ENCODE data around the gene HEY2.

HEY2 gene

GRCh38 chr6:125743604-125744003 is 5.8 kb upstream of the HEY2 start:
- no peak for DNase-seq (ENCODE audit: low spot score)

DNA sequence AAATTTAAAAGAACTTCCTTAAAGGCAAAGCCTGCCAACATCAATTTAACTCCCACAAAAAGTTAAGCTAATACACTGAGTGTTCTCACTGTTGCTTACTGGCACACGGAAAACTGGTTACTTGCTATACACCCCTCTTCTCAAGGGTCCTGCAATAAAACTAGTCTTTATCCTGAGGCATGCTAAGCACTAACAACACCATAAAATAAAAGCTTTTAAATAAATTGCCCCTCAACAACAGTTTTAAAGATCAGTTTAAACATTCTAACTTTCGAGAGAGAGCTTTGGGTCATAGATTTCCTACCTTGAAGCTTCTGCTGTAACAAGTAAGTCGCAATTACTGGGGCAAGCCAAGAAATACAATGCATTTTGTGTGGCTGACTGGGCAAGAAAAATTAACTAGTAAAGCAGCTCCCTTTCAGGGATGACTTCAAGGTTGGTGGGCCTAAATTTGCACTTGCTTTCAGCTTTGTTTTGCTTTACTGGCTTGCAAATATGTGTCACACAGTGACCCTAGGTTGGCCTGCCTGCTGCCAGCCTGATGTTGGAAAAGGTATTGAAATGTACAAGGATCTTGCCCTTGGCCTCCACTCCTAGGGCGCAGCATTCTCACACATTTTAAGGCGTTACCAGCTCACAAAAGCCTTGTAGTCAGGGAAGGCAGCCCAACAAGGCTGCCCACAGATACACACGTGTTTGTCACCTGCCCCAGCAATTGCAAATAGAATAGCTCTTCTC is 4.0 kb upstream of the HEY2 start:
- DNase-seq (ENCODE audit: low spot score) = no peak

DNA sequence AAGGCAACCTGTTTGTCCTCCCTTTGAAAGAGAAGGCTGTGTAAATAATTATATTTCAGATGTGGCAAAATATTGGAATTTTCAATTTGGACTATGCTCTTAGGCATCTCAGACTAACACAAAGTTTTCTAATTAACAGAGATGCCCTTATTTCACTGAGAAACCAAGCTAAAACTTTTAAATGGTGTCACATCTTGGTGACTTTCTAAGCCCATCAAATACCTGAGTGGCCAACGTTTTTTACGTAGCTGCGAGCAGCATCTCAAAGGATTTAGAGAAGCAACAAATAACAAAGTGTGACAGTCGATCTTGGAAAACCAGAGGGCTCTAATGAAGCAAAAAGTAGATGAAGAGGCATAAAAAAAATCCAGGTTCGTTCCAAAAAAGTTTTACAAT is 3.4 kb upstream of the HEY2 start:
- DNase-seq (ENCODE audit: low spot score) = no peak

- peak; percentile 4 for DNase-seq (ENCODE audit: low spot score)
These were observed 2.5 kb upstream of the HEY2 start for GRCh38 chr6:125746731-125747588.

GRCh38 chr6:125747589-125748405 is 1.6 kb upstream of the HEY2 start:
- DNase-seq (ENCODE audit: low spot score) = peak; percentile 6

DNA sequence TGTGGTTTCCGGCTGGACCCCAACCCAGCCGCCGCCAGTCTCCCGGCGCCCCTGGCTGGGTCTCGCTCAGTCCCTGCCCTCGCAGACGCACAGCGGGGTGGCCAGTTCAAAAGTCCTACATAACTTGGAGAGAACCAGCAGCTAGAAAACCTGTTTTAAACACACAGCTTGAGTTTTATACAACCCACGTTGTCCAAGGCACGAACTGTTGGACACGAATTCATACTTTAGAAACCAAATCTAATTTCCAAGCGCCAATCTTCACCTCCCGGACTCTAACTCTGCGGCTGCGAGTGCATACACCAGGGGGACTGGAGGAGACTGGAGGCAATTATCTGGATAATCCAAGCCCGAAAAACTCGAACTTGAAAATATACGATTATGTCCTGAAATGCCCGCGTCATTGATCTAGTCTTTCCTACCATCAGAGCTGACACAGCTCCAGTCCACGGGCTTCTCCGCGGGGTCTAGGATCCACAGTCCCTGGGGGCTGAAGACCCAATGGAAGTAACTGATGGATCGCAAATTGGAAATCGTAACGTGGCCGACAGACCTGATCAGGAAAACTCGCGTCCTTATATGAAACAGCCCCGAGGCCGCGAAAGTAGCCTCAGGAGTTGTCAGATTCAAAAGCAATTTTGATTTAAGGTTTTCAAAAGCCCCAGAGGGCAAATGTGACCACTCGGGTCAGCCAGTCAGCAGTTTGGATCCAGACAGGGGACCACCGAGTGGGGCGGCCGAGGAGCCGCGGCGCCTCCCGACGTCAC is 843 bp upstream of the HEY2 start:
- DNase-seq (ENCODE audit: low spot score) = no peak

- no peak for DNase-seq (ENCODE audit: low spot score)
These were observed 646 bp downstream of the HEY2 start for GRCh38 chr6:125749865-125750691.

GRCh38 chr6:125750692-125751333 is 1.4 kb downstream of the HEY2 start:
- no peak for DNase-seq (ENCODE audit: low spot score)

DNA sequence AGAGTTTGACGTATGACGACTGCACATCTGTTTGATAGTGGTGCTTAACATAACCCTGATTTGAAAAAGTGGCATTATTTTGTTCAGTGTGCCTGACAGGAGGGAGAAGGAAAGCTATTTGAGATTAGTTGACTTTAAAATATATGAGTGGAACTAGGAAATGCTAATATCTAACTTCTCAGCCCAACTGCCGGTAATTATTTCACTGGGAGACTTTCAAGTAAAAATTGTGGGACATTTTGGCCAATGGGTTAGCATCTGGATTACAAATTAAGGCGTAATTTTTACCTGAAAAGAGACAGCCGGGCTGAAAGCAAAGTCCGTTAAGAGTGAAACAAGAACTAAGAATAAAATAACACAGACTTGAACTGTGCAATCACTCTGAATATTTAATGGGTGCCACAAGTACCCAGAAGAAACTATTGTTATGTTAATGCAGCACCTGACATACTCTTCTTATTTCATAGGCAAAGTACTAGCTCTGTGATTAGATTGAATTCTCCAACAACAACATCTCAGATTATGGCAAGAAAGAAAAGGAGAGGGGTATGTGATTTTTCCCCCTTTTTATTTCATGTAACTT is 2.0 kb downstream of the HEY2 start:
- DNase-seq (ENCODE audit: low spot score) = no peak

DNA sequence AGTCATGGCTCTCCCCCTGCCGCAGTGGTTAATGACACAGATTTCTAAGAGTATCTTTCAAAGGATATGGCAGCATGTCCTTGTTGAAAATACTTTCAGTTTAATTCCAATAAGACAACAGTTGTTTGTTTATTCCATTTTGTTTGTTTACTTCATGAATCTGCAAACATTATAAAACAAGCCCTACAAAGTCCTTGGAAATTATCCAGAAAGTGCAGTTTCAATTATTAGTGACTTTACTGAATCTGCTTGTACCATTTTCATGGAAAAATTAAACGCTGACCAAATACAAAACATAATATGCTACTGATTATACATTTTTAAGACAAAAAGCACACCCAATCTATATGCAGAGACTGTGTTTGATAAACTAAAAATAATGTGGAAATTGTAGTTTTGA is 3.3 kb downstream of the HEY2 start:
- DNase-seq (ENCODE audit: low spot score) = no peak

DNA sequence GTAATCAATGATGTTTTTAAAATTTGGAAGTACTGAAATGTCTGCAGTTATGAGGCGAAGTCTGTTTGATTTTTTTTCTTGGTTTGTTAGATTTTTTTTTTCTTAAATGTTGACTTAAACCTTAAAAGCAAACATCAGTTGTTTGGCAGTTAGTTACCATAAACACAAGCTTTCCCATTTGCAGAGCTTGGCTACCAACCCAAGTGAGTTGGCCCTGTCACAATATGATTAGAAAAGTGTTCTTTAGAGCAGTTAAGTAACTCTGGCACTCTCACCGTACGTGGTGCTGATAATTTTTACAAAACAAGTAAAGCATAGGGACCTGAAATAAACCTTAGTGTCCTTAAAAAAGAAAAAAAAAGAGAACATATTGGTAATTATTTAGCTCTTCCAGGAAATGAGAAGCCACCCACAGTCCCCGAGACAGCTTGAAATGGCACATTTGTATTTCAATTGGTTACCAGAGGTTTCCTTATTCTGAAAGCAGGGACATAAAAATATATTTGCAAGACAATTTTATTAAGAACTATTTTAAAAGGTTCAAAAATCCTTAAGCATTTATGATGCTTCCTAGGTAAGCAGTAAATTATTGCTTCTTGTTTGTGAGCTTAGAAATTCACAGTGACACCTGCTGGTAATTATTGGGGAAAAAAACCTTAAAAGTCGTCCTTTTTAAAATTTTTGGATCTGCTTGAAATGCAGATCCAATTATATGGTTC is 3.9 kb downstream of the HEY2 start:
- DNase-seq (ENCODE audit: low spot score) = peak; percentile 10

- DNase-seq (ENCODE audit: low spot score) = no peak
These were observed 4.5 kb downstream of the HEY2 start for GRCh38 chr6:125753937-125754259.

DNA sequence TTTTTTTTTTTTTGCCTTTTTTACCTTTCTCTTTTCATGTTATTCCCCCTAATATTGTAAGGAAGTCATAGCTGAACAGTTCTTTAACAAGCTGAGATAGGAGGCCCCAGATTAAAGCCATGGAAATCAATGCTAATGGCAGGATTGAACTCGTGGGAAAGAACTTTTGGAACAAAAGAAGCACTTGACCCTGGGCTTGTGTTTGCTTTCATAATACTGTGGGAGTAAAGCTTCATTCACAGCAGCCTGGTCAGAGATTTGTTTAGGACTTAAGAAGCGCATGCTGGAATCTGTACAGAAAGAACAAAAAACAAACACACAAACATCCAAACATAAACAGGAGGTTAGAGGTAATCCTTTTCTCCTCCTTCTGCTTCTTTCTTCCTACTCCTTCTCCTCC is 5.1 kb downstream of the HEY2 start:
- no peak for DNase-seq (ENCODE audit: low spot score)

DNA sequence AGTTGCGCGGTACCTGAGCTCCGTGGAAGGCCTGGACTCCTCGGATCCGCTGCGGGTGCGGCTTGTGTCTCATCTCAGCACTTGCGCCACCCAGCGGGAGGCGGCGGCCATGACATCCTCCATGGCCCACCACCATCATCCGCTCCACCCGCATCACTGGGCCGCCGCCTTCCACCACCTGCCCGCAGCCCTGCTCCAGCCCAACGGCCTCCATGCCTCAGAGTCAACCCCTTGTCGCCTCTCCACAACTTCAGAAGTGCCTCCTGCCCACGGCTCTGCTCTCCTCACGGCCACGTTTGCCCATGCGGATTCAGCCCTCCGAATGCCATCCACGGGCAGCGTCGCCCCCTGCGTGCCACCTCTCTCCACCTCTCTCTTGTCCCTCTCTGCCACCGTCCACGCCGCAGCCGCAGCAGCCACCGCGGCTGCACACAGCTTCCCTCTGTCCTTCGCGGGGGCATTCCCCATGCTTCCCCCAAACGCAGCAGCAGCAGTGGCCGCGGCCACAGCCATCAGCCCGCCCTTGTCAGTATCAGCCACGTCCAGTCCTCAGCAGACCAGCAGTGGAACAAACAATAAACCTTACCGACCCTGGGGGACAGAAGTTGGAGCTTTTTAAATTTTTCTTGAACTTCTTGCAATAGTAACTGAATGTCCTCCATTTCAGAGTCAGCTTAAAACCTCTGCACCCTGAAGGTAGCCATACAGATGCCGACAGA is 9.9 kb downstream of the HEY2 start:
- DNase-seq (ENCODE audit: low spot score) = no peak

DNA sequence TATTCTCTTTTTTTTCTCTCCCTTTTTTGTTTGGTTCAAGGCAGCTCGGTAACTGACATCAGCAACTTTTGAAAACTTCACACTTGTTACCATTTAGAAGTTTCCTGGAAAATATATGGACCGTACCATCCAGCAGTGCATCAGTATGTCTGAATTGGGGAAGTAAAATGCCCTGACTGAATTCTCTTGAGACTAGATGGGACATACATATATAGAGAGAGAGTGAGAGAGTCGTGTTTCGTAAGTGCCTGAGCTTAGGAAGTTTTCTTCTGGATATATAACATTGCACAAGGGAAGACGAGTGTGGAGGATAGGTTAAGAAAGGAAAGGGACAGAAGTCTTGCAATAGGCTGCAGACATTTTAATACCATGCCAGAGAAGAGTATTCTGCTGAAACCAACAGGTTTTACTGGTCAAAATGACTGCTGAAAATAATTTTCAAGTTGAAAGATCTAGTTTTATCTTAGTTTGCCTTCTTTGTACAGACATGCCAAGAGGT is 10.6 kb downstream of the HEY2 start:
- DNase-seq (ENCODE audit: low spot score) = no peak

DNA sequence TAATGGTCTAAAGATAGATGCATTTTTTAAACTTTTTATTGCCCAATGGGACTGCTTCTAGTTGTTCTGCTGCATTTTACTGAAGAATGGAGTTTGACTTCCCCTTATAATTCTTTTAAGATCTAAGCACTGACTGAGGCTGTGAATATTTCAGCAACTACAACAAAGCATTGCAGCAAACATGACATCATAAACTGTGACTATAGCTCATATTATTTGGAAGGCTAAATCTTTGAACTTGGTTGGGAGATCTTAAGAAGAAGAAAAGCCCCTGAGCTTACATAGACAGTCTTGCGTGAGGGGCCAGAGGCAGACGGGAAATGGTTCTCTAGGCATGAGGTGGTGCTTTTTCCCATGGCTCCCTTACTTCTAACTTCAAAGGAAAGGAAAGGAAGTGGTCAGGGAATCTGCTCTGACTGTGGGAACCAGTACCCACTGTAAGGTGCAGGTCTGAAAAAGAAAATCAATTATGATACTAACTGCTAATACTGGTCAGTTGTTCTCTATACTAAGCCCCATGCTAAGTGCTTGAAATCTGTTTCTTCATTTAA is 14.8 kb downstream of the HEY2 start:
- DNase-seq (ENCODE audit: low spot score) = no peak

DNA sequence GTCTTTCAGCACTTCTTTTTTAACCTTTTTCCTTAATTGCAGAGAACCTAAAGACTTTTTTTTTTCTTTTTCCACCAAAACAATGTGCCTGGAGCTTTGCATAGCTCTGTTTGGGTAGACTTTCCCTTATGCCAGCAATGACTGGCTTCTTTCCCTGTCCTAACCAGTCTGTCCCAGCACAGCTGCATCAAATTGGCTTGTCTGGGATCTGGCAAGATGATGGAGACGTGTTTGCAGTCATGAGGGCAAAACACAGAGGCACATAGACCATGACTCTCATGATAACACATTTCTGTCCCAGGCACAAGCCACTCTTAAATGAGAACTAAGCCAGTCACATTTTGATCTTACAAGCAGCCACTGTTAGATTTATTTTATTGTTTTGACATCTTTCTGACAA is 16.5 kb downstream of the HEY2 start:
- DNase-seq (ENCODE audit: low spot score) = no peak

DNA sequence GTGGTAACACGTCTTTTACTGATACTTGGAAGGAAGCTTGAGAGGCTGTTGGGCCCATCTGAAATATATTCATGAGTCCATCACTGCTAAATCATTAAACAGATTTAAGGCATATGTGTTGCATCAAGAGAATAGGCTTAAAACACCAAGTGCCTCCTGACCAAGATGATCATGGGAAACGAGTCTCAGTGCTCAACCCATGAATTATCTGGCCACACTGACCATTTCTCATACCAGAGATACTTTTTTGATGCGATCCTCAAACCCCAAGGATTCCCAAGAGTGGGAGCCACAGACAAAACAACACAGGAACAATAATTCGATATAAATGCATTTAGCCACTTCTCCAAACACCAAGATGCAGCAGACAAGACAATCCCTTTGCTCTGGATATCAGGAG is 17.2 kb downstream of the HEY2 start:
- no peak for DNase-seq (ENCODE audit: low spot score)
